Neural progenitor cell (in vitro differentiated cells): ENCODE measurements around the gene SND1. TPM values are rescaled to one million over a fixed set of nuclear protein-coding genes. Genes with fewer than 3 reads are reported as not detected.

Source experiments
- DNase-seq: peaks from one replicate; pipeline ENCODE4 v3.0.0-alpha.2; 2016; ENCODE audit warnings: low spot score
- H2AFZ ChIP-seq: fragments of 200-600 bp; sonication (generic); replicated peaks from 2 replicates; pipeline ENCODE4 v1.6.1; 2016; ENCODE audit warnings: antibody characterized with exemption
- H3F3A ChIP-seq: fragments of 200-600 bp; sonication (generic); 2 replicates; pipeline ENCODE4 v1.6.1; 2016; ENCODE audit warnings: antibody characterized with exemption, low read depth
- H3K27ac ChIP-seq: fragments of 200-600 bp; sonication (generic); 2 replicates; pipeline ENCODE4 v1.5.1; 2016; ENCODE audit warnings: mild to moderate bottlenecking
- H3K27me3 ChIP-seq: fragments of 200-600 bp; sonication (generic); 2 replicates; pipeline ENCODE4 v1.6.1; 2016; ENCODE audit warnings: mild to moderate bottlenecking, moderate library complexity
- H3K36me3 ChIP-seq: fragments of 200-600 bp; sonication (generic); 2 replicates; pipeline ENCODE4 v1.5.1; 2016
- H3K4me1 ChIP-seq: fragments of 200-600 bp; sonication (generic); 2 replicates; pipeline ENCODE4 v1.6.1; 2016; ENCODE audit warnings: mixed run types
- H3K4me2 ChIP-seq: fragments of 200-600 bp; sonication (generic); 2 replicates; pipeline ENCODE4 v1.6.1; 2016
- H3K4me3 ChIP-seq: fragments of 200-600 bp; sonication (generic); 2 replicates; pipeline ENCODE4 v1.5.1; 2016
- H3K79me2 ChIP-seq: fragments of 200-600 bp; sonication (generic); 2 replicates; pipeline ENCODE4 v1.6.1; 2016; ENCODE audit warnings: low read depth
- H3K9ac ChIP-seq: fragments of 200-600 bp; sonication (generic); 2 replicates; pipeline ENCODE4 v1.6.1; 2016
- H3K9me3 ChIP-seq: fragments of 200-600 bp; sonication (generic); 2 replicates; pipeline ENCODE4 v1.5.1; 2016; ENCODE audit warnings: low read depth
- H4K20me1 ChIP-seq: fragments of 200-600 bp; sonication (generic); 2 replicates; pipeline ENCODE4 v1.6.1; 2016; ENCODE audit warnings: low read depth
- H3K27ac Mint-ChIP-seq: 3 replicates; pipeline ENCODE4 v1.8.0; 2021; ENCODE audit warnings: mixed read lengths
- H3K27me3 Mint-ChIP-seq: 2 replicates; pipeline ENCODE4 v1.8.0; 2022; ENCODE audit warnings: low read depth, mild to moderate bottlenecking, inconsistent platforms, moderate library complexity, mixed read lengths; ENCODE audit not compliant: insufficient read depth
- H3K36me3 Mint-ChIP-seq: 3 replicates; pipeline ENCODE4 v1.8.0; 2021; ENCODE audit warnings: mixed read lengths
- H3K4me1 Mint-ChIP-seq: 3 replicates; pipeline ENCODE4 v1.8.0; 2021; ENCODE audit warnings: mixed read lengths
- H3K4me3 Mint-ChIP-seq: 3 replicates; pipeline ENCODE4 v1.8.0; 2021; ENCODE audit warnings: mild to moderate bottlenecking, moderate library complexity, mixed read lengths
- H3K9me3 Mint-ChIP-seq: 3 replicates; pipeline ENCODE4 v1.8.0; 2020; ENCODE audit warnings: mixed read lengths
- CTCF ChIP-seq: fragments of 200-600 bp; sonication (generic); IDR thresholded peaks from 2 replicates; pipeline ENCODE4 v1.5.1; 2017; ENCODE audit warnings: antibody characterized with exemption, mild to moderate bottlenecking
- EZH2 ChIP-seq: fragments of 200-600 bp; sonication (generic); IDR thresholded peaks from 2 replicates; pipeline ENCODE4 v1.6.1; 2017; ENCODE audit warnings: antibody characterized with exemption, mild to moderate bottlenecking, moderate library complexity
- EZH2phosphoT487 ChIP-seq: fragments of 200-600 bp; sonication (generic); IDR thresholded peaks from 2 replicates; pipeline ENCODE4 v1.6.1; 2017; ENCODE audit warnings: antibody characterized with exemption
- total RNA-seq: library from RNA; depleted of rRNA; stranded (reverse); fragments of >200 nt; gene quantifications from 2 replicates; pipeline ENCODE4 v1.2.3, GENCODE V29; 2015; ENCODE audit warnings: low replicate concordance

Gene SND1
- total RNA-seq, 1 donor from 2014 or later: 154 TPM

DNA sequence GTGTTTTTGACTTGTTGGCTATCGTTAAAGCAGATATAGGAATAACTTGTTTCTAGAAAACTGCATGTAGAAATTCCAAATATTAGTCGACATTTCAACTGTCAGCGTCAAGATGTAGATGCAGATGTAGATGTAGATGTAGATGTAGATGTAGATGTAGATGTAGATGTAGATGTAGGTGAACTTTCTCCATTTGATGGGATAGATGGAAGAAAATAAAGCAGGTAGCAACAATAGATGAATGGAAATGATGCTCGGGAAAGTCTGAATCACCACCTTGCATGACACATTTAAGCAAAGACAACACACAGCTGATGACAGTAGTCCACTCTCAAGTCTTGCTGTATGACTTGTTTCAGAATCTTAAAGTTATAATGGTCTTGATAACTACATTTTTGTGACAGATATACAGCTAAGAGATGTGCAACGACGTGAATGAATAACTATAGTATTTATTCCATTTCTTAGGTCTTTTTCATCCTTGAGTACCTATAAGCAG is 53.5 kb downstream of the SND1 start:
- Histone ChIP-seq H3K36me3 (peaks cover 9% of the 10 kb centered on the region), H3K4me2 (no peak overlapping the region), H3K4me1 (no peaks in the 10 kb centered on the region), H4K20me1 (peaks cover 5% of the 10 kb centered on the region), H2AFZ (no peak overlapping the region), H3F3A (no peaks in the 10 kb centered on the region), H3K9me3 (no peaks in the 10 kb centered on the region), H3K27me3 (no peaks in the 10 kb centered on the region), H3K79me2 (peaks cover 11% of the 10 kb centered on the region), H3K9ac (no peak overlapping the region), H3K4me3 (no peak overlapping the region), H3K27ac (no peak overlapping the region)
- TF ChIP-seq CTCF (no peak), EZH2 (no peak), EZH2phosphoT487 (no peak)
- Mint-ChIP-seq H3K27me3 (no peaks in the 10 kb centered on the region), H3K4me1 (no peaks in the 10 kb centered on the region), H3K36me3 (peaks cover 29% of the 10 kb centered on the region), H3K27ac (no peak overlapping the region), H3K4me3 (no peak overlapping the region), H3K9me3 (peaks cover 4% of the 10 kb centered on the region)
- DNase-seq: no peak

- no peaks in the 10 kb centered on the region for H3K27me3 ChIP-seq
- H4K20me1 ChIP-seq: peaks cover 4% of the 10 kb centered on the region
- H3K27ac ChIP-seq: no peak overlapping the region
- no peaks in the 10 kb centered on the region for H3K4me1 ChIP-seq
- no peaks in the 10 kb centered on the region for H3F3A ChIP-seq
- peaks cover 37% of the 10 kb centered on the region for H3K36me3 Mint-ChIP-seq
- no peak for DNase-seq
- no peak overlapping the region for H3K27ac Mint-ChIP-seq
- H3K4me1 Mint-ChIP-seq: no peaks in the 10 kb centered on the region
- no peak overlapping the region for H3K4me3 Mint-ChIP-seq
- H3K9ac ChIP-seq: no peak overlapping the region
- no peaks in the 10 kb centered on the region for H3K27me3 Mint-ChIP-seq
- H3K9me3 ChIP-seq: no peaks in the 10 kb centered on the region
- no peak overlapping the region for H3K4me3 ChIP-seq
- H2AFZ ChIP-seq: no peak overlapping the region
- peaks cover 11% of the 10 kb centered on the region for H3K79me2 ChIP-seq
- TF ChIP-seq CTCF (no peak), EZH2phosphoT487 (no peak), EZH2 (no peak)
- peaks cover 14% of the 10 kb centered on the region for H3K9me3 Mint-ChIP-seq
- peaks cover 22% of the 10 kb centered on the region for H3K36me3 ChIP-seq
- H3K4me2 ChIP-seq: no peak overlapping the region
Measured at GRCh38 chr7:127706766-127707165, 54.8 kb downstream of the SND1 start.

DNA sequence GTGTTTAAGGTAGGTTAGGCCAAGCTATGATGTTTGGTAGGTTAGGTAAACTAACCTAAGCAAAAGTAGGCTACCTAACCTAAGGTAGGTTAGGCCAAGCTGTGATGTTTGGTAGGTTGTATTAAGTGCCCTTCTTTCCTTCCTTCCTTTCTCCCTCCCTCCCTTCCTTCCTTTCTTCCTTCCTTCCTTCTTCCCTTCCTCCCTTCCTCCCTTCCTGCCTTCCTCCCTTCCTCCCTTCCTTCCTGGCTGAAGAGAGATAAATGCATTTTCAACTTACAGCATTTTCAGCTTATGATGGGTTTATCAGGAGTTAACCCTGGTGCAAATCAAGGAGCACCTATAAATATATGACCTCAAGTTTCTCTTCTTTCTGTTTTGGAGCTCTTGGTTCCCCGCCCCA is 56.2 kb downstream of the SND1 start:
- peaks cover 18% of the 10 kb centered on the region for H3K9me3 Mint-ChIP-seq
- Histone ChIP-seq H3K4me2 (no peak overlapping the region), H3K9me3 (no peaks in the 10 kb centered on the region), H2AFZ (no peak overlapping the region), H3K9ac (no peak overlapping the region), H3K4me1 (peaks cover 7% of the 10 kb centered on the region), H3K4me3 (no peak overlapping the region), H3K27me3 (no peaks in the 10 kb centered on the region), H3K79me2 (peaks cover 11% of the 10 kb centered on the region), H3K27ac (no peak overlapping the region), H3F3A (no peaks in the 10 kb centered on the region), H3K36me3 (peaks cover 24% of the 10 kb centered on the region), H4K20me1 (peaks cover 4% of the 10 kb centered on the region)
- peaks cover 48% of the 10 kb centered on the region for H3K36me3 Mint-ChIP-seq
- H3K27ac Mint-ChIP-seq: no peak overlapping the region
- TF ChIP-seq EZH2: no peak
- TF ChIP-seq EZH2phosphoT487: no peak
- TF ChIP-seq CTCF: no peak
- no peak overlapping the region for H3K4me3 Mint-ChIP-seq
- H3K4me1 Mint-ChIP-seq: no peaks in the 10 kb centered on the region
- no peaks in the 10 kb centered on the region for H3K27me3 Mint-ChIP-seq
- no peak for DNase-seq
